Testis (tissue), 3 donors: ENCODE results near the gene MCTP1. TPM values are rescaled to one million over a fixed set of nuclear protein-coding genes. Genes with fewer than 3 reads are reported as not detected.

Experiments
- DNase-seq: peaks from one replicate; pipeline ENCODE4 v3.0.0-alpha.2; 2019
- H3K27ac ChIP-seq, 2 donors: fragments of 200-600 bp; sonication (generic); one replicate each; pipeline ENCODE4 v1.5.1; 2019
- H3K27me3 ChIP-seq: fragments of 200-600 bp; sonication (generic); one replicate; pipeline ENCODE4 v1.5.1; 2019
- H3K36me3 ChIP-seq: fragments of 200-600 bp; sonication (generic); one replicate; pipeline ENCODE4 v1.5.1; 2017; ENCODE audit warnings: low read depth; ENCODE audit errors: missing control alignments
- H3K4me1 ChIP-seq: fragments of 200-600 bp; sonication (generic); one replicate; pipeline ENCODE4 v1.5.1; 2019
- H3K4me3 ChIP-seq, 2 donors: fragments of 200-600 bp; sonication (generic); one replicate each; pipeline ENCODE4 v1.5.1; 2017 to 2019
- H3K9me3 ChIP-seq: fragments of 200-600 bp; sonication (generic); one replicate; pipeline ENCODE4 v1.5.1; 2017
- CTCF ChIP-seq, 3 experiments: fragments of 450-650 bp in 2 of 3; fragments of 200-600 bp in 1 of 3; sonication (generic) in 1 of 3; IDR thresholded peaks; one replicate each; pipeline ENCODE4 v1.5.1; 2016 to 2019; ENCODE audit warnings: antibody characterized with exemption in 3 of 3, mild to moderate bottlenecking in 2 of 3, moderate library complexity in 1 of 3
- POLR2A ChIP-seq: fragments of 450-650 bp; IDR thresholded peaks from one replicate; pipeline ENCODE4 v1.6.1; 2017; ENCODE audit warnings: antibody characterized with exemption, mild to moderate bottlenecking, moderate library complexity
- WGBS, 2 donors: methylation state at CpG; one replicate each; pipeline ENCODE4 v1.1.5; 2018; 5-methylcytosine and 5-hydroxymethylcytosine counted together
- intact Hi-C: fragments of 100-400 bp; cut with DNase I; formaldehyde crosslinking; loops from one replicate; pipeline ENCODE4 v1.15.1; 2023; ENCODE audit warnings: low total_unique reads
- polyA plus RNA-seq: library from polyadenylated mRNA; stranded (reverse); fragments of 350-450 nt; fragmentation: Illumina TruSeq; extraction: RNeasy Lipid Tissue Mini Kit (QIAGEN cat#74804); gene quantifications from one replicate; pipeline ENCODE4 v1.2.3, GENCODE V29; 2014; ENCODE audit warnings: low read depth, low replicate concordance; ENCODE audit not compliant: insufficient read depth
- total RNA-seq, 2 donors: library from RNA; depleted of rRNA; stranded (reverse); fragments of >200 nt; gene quantifications; one replicate each; pipeline ENCODE4 v1.2.3, GENCODE V29; 2016

MCTP1 gene
- total and polyA plus RNA-seq, 3 donors from 2014 or later: 7.4 to 15.5 (median 9.7) TPM

DNA sequence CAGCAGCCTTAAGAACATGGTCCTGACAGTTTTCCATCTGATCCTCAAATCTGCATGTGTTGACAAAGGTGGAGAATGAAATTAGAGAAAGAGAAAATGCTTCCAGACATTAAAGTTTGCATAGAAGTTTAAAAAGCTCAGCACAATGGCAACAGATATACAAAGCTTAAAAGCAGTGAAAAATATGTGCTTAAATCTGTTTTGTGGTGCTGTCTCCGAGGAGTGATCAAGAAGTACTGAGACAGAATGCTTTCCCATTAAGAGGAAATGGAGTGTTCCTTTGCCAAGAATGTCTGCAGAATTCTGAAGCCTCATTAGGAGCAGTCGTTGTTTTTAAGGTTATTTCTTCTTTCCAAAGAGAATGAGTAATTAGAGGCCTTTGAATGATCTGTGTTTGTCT is 131.4 kb downstream of the MCTP1 start:
- Histone ChIP-seq H3K27ac (no peak overlapping the region), H3K36me3 (no peaks in the 10 kb centered on the region), H3K9me3 (no peaks in the 10 kb centered on the region), H3K27me3 (no peaks in the 10 kb centered on the region), H3K4me1 (no peaks in the 10 kb centered on the region), H3K4me3 (no peak overlapping the region)
- DNase-seq: no peak
- TF ChIP-seq CTCF (IDR thresholded peaks at IDR 0.05) (no peak), POLR2A (no peak)
- intact Hi-C loops: no loop called here
- 15 to 36% methylated on average over 2 of the region's 2 CpGs for WGBS, 2 donors

DNA sequence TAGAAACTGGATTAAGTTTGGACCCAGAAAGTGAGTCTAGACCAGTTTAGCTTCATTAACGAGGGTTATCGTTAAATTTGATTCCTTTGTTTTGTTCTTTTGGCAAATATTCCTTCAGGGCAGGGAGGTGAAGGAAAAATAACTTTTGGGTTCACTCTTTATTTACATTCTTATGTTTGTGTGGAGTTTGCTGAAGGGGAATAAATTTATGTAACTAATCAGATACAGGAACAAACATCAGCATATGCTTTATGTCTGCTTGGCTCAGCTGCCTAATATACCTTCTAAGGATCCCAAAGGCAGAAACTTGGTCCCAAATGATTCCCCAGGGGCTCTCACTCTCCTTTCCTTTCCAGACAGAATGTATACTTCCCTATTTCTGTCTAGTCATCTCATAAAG is 132.4 kb downstream of the MCTP1 start:
- H3K4me3 ChIP-seq: no peak overlapping the region
- no peaks in the 10 kb centered on the region for H3K36me3 ChIP-seq
- TF ChIP-seq POLR2A: no peak
- no peak for TF ChIP-seq CTCF (IDR thresholded peaks at IDR 0.05)
- no peak overlapping the region for H3K27ac ChIP-seq
- DNase-seq: no peak
- intact Hi-C loops: no loop called here
- no peaks in the 10 kb centered on the region for H3K4me1 ChIP-seq
- H3K9me3 ChIP-seq: no peaks in the 10 kb centered on the region
- 51 to 54% methylated on average over 2 of the region's 2 CpGs for WGBS, 2 donors
- no peaks in the 10 kb centered on the region for H3K27me3 ChIP-seq

DNA sequence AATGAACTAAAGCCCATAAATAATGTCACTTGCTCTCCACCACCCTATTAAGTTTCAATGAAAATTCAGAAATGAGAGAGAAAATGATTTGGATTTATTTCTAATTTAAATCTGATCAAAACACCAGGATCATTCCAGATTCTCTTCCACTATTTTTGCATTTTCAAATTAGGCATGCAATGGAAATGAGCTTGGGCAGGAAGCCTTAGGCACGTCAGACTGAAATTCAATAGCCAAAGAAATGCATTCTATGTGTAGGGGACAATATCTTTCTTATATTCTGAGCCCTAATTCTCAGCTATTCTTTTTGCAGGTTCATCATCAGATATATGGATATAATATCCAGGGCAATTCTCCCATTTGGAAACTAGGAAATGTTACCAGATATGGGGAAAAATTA is 132.8 kb downstream of the MCTP1 start:
- no peaks in the 10 kb centered on the region for H3K9me3 ChIP-seq
- no peak overlapping the region for H3K27ac ChIP-seq
- H3K4me3 ChIP-seq: no peak overlapping the region
- no peaks in the 10 kb centered on the region for H3K27me3 ChIP-seq
- H3K36me3 ChIP-seq: no peaks in the 10 kb centered on the region
- no peak for DNase-seq
- TF ChIP-seq POLR2A (no peak), CTCF (IDR thresholded peaks at IDR 0.05) (no peak)
- no peaks in the 10 kb centered on the region for H3K4me1 ChIP-seq
- intact Hi-C loops: no loop called here
- 46% methylated on average over 1 of the region's 1 CpG for WGBS, 2 donors

GRCh38 chr5:95151694-95152093 is 133.2 kb downstream of the MCTP1 start:
- Histone ChIP-seq H3K9me3 (no peaks in the 10 kb centered on the region), H3K36me3 (no peaks in the 10 kb centered on the region), H3K4me1 (no peaks in the 10 kb centered on the region), H3K27me3 (no peaks in the 10 kb centered on the region), H3K27ac (no peak overlapping the region), H3K4me3 (no peak overlapping the region)
- 59 to 64% methylated on average over 4 of the region's 4 CpGs for WGBS, 2 donors
- DNase-seq: no peak
- intact Hi-C loops: no loop called here
- no peak for TF ChIP-seq CTCF (IDR thresholded peaks at IDR 0.05)
- TF ChIP-seq POLR2A: no peak

- 97% methylated on average over 4 of the region's 4 CpGs; no CpG with 5 or more reads in 1 of the 2 donors for WGBS, 2 donors
- no peaks in the 10 kb centered on the region for H3K9me3 ChIP-seq
- no peak for DNase-seq
- no peaks in the 10 kb centered on the region for H3K36me3 ChIP-seq
- TF ChIP-seq POLR2A (no peak), CTCF (IDR thresholded peaks at IDR 0.05) (no peak)
- no peak overlapping the region for H3K4me3 ChIP-seq
- no peaks in the 10 kb centered on the region for H3K27me3 ChIP-seq
- no peak overlapping the region for H3K27ac ChIP-seq
- H3K4me1 ChIP-seq: no peaks in the 10 kb centered on the region
- intact Hi-C loops: no loop called here
These were observed 135.5 kb downstream of the MCTP1 start for GRCh38 chr5:95149387-95149786.
